Measurements from ENCODE around the gene HUS1.

GRCh38 chr7:48009954-48010353, 30.5 kb upstream of the HUS1 start:
- no peak for TF ChIP-seq POLR2AphosphoS5 (IDR thresholded peaks at IDR 0.05; ENCODE audit: low read depth, low read length)
- no peak for TF ChIP-seq POLR2A (IDR thresholded peaks at IDR 0.05; ENCODE audit: low read depth, low read length)
- no peak for TF ChIP-seq TAF1 (IDR thresholded peaks at IDR 0.05; ENCODE audit: borderline replicate concordance, low read depth, low read length)

Data from GM12892 (cell line).